MCF 10A (cell line): ENCODE measurements around the gene LNPEP. TPM values are rescaled to one million over a fixed set of nuclear protein-coding genes. Genes with fewer than 3 reads are reported as not detected.

ENCODE experiments used
- BruUV-seq: library from RNA; stranded (reverse); fragments of 400-500 nt; replicated peaks from 2 replicates; lab custom pipeline; 2021; lab: Mats Ljungman, UMichigan
- CTCF ChIA-PET: fragments of 300-600 bp; sonication (Branson Sonifier 250); formaldehyde crosslinking; extraction: SDS; loops from one replicate; lab custom pipeline; 2021; ENCODE audit warnings: antibody characterized with exemption, inconsistent platforms; lab: Yijun Ruan, JAX
- POLR2A ChIA-PET: fragments of 300-600, 350-650 bp; sonication (Branson Sonifier 250); formaldehyde crosslinking; extraction: SDS; loops from one replicate; lab custom pipeline; 2020; ENCODE audit warnings: antibody characterized with exemption, inconsistent platforms; lab: Yijun Ruan, JAX
- DNase-seq: peaks from one replicate; pipeline ENCODE4 v3.0.0-alpha.2; 2018; ENCODE audit not compliant: unreplicated experiment
- H3K27ac Mint-ChIP-seq: one replicate; pipeline ENCODE4 v1.8.0; 2022; ENCODE audit warnings: mild to moderate bottlenecking, low read depth, mixed read lengths; ENCODE audit not compliant: unreplicated experiment
- H3K27me3 Mint-ChIP-seq: one replicate; pipeline ENCODE4 v1.8.0; 2022; ENCODE audit warnings: mixed read lengths; ENCODE audit not compliant: insufficient read depth, unreplicated experiment
- H3K36me3 Mint-ChIP-seq: one replicate; pipeline ENCODE4 v1.8.0; 2022; ENCODE audit warnings: mild to moderate bottlenecking, moderate library complexity, mixed read lengths; ENCODE audit not compliant: insufficient read depth, unreplicated experiment
- H3K4me1 Mint-ChIP-seq: one replicate; pipeline ENCODE4 v1.8.0; 2022; ENCODE audit warnings: mixed read lengths; ENCODE audit not compliant: insufficient read depth, unreplicated experiment
- H3K4me3 Mint-ChIP-seq: one replicate; pipeline ENCODE4 v1.8.0; 2022; ENCODE audit warnings: mild to moderate bottlenecking, moderate library complexity, mixed read lengths; ENCODE audit not compliant: unreplicated experiment
- H3K9me3 Mint-ChIP-seq: one replicate; pipeline ENCODE4 v1.8.0; 2022; ENCODE audit warnings: mixed read lengths; ENCODE audit not compliant: unreplicated experiment
- intact Hi-C: fragments of 100-400 bp; cut with micrococcal nuclease; formaldehyde crosslinking; loops from 2 replicates; pipeline ENCODE4 v1.14.1; 2022
- total RNA-seq: library from RNA; stranded (reverse); gene quantifications from 2 replicates; pipeline ENCODE4 v1.2.3, GENCODE V29; 2022
- TF ChIP-seq, protein P1 (sequence below): fragments of 200-600 bp; IDR thresholded peaks from one replicate; pipeline ENCODE4 v1.8.0; 2022; ENCODE audit warnings: antibody characterized with exemption, mild to moderate bottlenecking; ENCODE audit not compliant: unreplicated experiment

Gene LNPEP
- total RNA-seq, 1 experiment from 2014 or later: 26.4 TPM

DNA sequence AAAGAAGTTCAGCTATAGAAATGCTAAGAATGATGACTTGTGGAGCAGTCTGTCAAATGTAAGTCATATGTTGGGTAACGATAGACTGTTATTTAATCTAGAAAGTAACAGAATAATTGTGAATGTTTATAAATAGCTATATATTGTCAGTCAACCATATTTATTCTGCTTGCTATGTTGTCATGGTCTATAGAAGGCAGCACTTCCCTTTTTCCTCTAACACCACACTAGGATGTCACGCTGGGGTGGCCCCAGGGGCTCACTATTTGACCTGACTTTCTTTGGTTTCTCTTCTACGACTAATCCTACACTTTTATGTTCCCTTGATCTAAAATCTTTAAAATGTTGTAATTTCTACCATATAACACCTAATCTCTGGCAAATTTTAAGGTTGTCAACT lies 39.1 kb upstream of the LNPEP start:
- Mint-ChIP-seq H3K4me3 (no peak overlapping the region), H3K36me3 (peaks cover 51% of the 10 kb centered on the region), H3K4me1 (peaks cover 9% of the 10 kb centered on the region), H3K27me3 (no peaks in the 10 kb centered on the region), H3K9me3 (no peaks in the 10 kb centered on the region), H3K27ac (no peak overlapping the region)
- DNase-seq: no peak
- TF ChIP-seq, protein P1, sequence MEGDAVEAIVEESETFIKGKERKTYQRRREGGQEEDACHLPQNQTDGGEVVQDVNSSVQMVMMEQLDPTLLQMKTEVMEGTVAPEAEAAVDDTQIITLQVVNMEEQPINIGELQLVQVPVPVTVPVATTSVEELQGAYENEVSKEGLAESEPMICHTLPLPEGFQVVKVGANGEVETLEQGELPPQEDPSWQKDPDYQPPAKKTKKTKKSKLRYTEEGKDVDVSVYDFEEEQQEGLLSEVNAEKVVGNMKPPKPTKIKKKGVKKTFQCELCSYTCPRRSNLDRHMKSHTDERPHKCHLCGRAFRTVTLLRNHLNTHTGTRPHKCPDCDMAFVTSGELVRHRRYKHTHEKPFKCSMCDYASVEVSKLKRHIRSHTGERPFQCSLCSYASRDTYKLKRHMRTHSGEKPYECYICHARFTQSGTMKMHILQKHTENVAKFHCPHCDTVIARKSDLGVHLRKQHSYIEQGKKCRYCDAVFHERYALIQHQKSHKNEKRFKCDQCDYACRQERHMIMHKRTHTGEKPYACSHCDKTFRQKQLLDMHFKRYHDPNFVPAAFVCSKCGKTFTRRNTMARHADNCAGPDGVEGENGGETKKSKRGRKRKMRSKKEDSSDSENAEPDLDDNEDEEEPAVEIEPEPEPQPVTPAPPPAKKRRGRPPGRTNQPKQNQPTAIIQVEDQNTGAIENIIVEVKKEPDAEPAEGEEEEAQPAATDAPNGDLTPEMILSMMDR: no peak
- intact Hi-C loops: no loop called here
- CTCF ChIA-PET: interaction anchor here (0.5 to 1.4 kb wide), 4 partner anchors 28 to 266 kb away, joined by 3 to 5 read pairs (median 4); no protein-coding TSS in a partner anchor
- no TSS peak for BruUV-seq
- POLR2A ChIA-PET: no interaction called here

DNA sequence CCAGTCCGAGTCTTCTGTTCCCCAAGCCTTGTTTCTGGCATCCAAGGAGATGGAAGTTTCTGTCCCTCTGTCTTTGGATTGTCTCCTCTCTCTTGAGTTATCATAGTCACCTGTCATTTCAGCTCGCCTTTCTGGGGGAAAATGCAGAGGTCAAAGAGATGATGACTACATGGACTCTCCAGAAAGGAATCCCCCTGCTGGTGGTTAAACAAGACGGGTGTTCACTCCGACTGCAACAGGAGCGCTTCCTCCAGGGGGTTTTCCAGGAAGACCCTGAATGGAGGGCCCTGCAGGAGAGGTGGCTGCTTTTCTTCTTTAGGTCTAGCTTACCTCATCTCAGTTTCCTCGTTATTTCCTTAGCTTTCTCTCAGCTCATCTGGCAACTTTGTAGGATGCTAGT lies 34.5 kb upstream of the LNPEP start:
- Mint-ChIP-seq H3K4me1 (no peaks in the 10 kb centered on the region), H3K36me3 (peaks cover 58% of the 10 kb centered on the region), H3K27ac (no peak overlapping the region), H3K9me3 (no peaks in the 10 kb centered on the region), H3K4me3 (no peak overlapping the region), H3K27me3 (no peaks in the 10 kb centered on the region)
- intact Hi-C loops: no loop called here
- no peak for DNase-seq
- CTCF ChIA-PET: interaction anchor here (0.6 to 1.8 kb wide), 3 partner anchors 32 to 242 kb away, joined by 4 to 9 read pairs (median 4); partner anchors contain the start of gene LIX1
- TF ChIP-seq, protein P1: peak; percentile 4
- no TSS peak for BruUV-seq
- POLR2A ChIA-PET: interaction anchor here (0.6 kb wide), 1 partner anchor 30 kb away, joined by 3 read pairs; no protein-coding TSS in a partner anchor

DNA sequence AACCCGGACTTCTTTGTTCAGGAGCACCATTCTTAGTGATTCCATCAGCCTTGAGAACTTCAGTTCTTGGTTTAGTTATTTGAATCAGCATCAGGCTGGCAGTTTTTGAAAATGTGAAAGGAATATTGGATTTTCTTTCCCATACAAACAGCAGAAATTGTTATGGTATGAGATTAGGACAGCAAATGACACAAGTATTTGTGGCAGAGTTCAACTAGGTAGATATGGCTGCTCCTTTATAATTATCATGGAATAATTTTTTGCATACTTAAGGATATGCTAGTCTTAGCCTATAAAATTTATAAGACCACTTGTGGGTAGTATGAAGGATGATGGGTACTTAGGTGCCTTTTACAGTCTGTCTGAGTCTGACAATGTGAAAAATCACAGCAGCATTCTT lies 34.0 kb upstream of the LNPEP start:
- ChIA-PET CTCF (interaction anchor here (1.8 kb wide), 1 partner anchor 33 kb away, joined by 9 read pairs; no protein-coding TSS in a partner anchor), POLR2A (interaction anchor here (0.6 kb wide), 1 partner anchor 30 kb away, joined by 3 read pairs; no protein-coding TSS in a partner anchor)
- Mint-ChIP-seq H3K27me3 (no peaks in the 10 kb centered on the region), H3K27ac (no peak overlapping the region), H3K9me3 (no peaks in the 10 kb centered on the region), H3K36me3 (peaks cover 58% of the 10 kb centered on the region), H3K4me3 (no peak overlapping the region), H3K4me1 (no peaks in the 10 kb centered on the region)
- TF ChIP-seq, protein P1: no peak
- no TSS peak for BruUV-seq
- intact Hi-C loops: no loop called here
- no peak for DNase-seq

DNA sequence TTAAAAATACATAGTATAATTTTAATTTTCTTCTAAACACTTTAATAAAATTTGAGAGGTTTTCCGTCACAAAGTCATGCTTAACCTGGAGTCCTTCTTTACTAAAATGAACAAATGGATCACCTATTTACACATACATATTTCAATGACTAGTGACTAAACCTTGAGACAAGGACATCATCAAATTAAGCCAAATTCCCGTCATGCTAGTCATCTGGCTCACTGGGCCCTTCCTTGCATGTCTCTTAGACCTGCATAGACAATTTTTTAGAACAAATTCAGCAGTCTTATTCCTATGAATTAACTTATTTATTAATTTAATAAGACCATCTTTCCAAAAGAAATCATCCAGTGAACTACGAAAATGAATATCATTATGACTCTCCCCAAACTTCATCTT lies 33.0 kb upstream of the LNPEP start:
- Mint-ChIP-seq H3K4me3 (no peak overlapping the region), H3K27ac (no peak overlapping the region), H3K4me1 (no peaks in the 10 kb centered on the region), H3K27me3 (no peaks in the 10 kb centered on the region), H3K36me3 (peaks cover 48% of the 10 kb centered on the region), H3K9me3 (no peaks in the 10 kb centered on the region)
- TF ChIP-seq, protein P1: no peak
- DNase-seq: no peak
- no TSS peak for BruUV-seq
- intact Hi-C loops: no loop called here
- POLR2A ChIA-PET: interaction anchor here (0.6 to 0.7 kb wide), 2 partner anchors 209 to 1098 kb away, joined by 3 read pairs; no protein-coding TSS in a partner anchor
- CTCF ChIA-PET: interaction anchor here (1.6 kb wide), 1 partner anchor 34 kb away, joined by 3 read pairs; no protein-coding TSS in a partner anchor
